ENCODE data around the gene KHDRBS2. TPM values are rescaled to one million over a fixed set of nuclear protein-coding genes. Genes with fewer than 3 reads are reported as not detected.

The KHDRBS2 gene
- polyA plus RNA-seq, 3 donors = 1.6 to 2.6 (median 1.6) TPM

GRCh38 chr6:62229231-62229630, 56.8 kb downstream of the KHDRBS2 start:
- DNase-seq (ENCODE audit: extremely low read depth in 1 of 11, low read depth in 9 of 11, low spot score in 4 of 11) = no peak

GRCh38 chr6:62217866-62218265, 68.2 kb downstream of the KHDRBS2 start:
- no peak for DNase-seq (ENCODE audit: extremely low read depth in 1 of 11, low read depth in 9 of 11, low spot score in 4 of 11)

GRCh38 chr6:62202078-62202477, 83.9 kb downstream of the KHDRBS2 start:
- DNase-seq (ENCODE audit: extremely low read depth in 1 of 11, low read depth in 9 of 11, low spot score in 4 of 11) = no peak

- no peak for DNase-seq (ENCODE audit: extremely low read depth in 1 of 11, low read depth in 9 of 11, low spot score in 4 of 11)
Observed at GRCh38 chr6:62192593-62192992, 93.4 kb downstream of the KHDRBS2 start.

- no peak for DNase-seq (ENCODE audit: extremely low read depth in 1 of 11, low read depth in 9 of 11, low spot score in 4 of 11)
Observed at GRCh38 chr6:62175195-62175594, 110.8 kb downstream of the KHDRBS2 start.

GRCh38 chr6:62174548-62174947, 111.5 kb downstream of the KHDRBS2 start:
- no peak for DNase-seq (ENCODE audit: extremely low read depth in 1 of 11, low read depth in 9 of 11, low spot score in 4 of 11)

GRCh38 chr6:62167736-62168135, 118.3 kb downstream of the KHDRBS2 start:
- no peak for DNase-seq (ENCODE audit: extremely low read depth in 1 of 11, low read depth in 9 of 11, low spot score in 4 of 11)

- DNase-seq (ENCODE audit: extremely low read depth in 1 of 11, low read depth in 9 of 11, low spot score in 4 of 11) = no peak
Observed at GRCh38 chr6:62162858-62163257, 123.2 kb downstream of the KHDRBS2 start.

GRCh38 chr6:62152796-62153195, 133.2 kb downstream of the KHDRBS2 start:
- DNase-seq (ENCODE audit: extremely low read depth in 1 of 11, low read depth in 9 of 11, low spot score in 4 of 11) = no peak

GRCh38 chr6:62150048-62150663, 135.9 kb downstream of the KHDRBS2 start:
- peak in 9 of 11 donors; percentile 1 to 17 (median 7) for DNase-seq (ENCODE audit: extremely low read depth in 1 of 11, low read depth in 9 of 11, low spot score in 4 of 11)

GRCh38 chr6:62146954-62147853, 138.8 kb downstream of the KHDRBS2 start:
- DNase-seq (ENCODE audit: extremely low read depth in 1 of 11, low read depth in 9 of 11, low spot score in 4 of 11) = peak in 1 of 11 donors; percentile 1

GRCh38 chr6:62129127-62129526, 156.9 kb downstream of the KHDRBS2 start:
- DNase-seq (ENCODE audit: extremely low read depth in 1 of 11, low read depth in 9 of 11, low spot score in 4 of 11) = no peak

GRCh38 chr6:62119401-62119800, 166.6 kb downstream of the KHDRBS2 start:
- no peak for DNase-seq (ENCODE audit: extremely low read depth in 1 of 11, low read depth in 9 of 11, low spot score in 4 of 11)

GRCh38 chr6:62103186-62103859, 182.7 kb downstream of the KHDRBS2 start:
- DNase-seq (ENCODE audit: extremely low read depth in 1 of 11, low read depth in 9 of 11, low spot score in 4 of 11) = no peak

- DNase-seq (ENCODE audit: extremely low read depth in 1 of 11, low read depth in 9 of 11, low spot score in 4 of 11) = no peak
Observed at GRCh38 chr6:62102387-62102786, 183.6 kb downstream of the KHDRBS2 start.

GRCh38 chr6:62090442-62091229, 195.4 kb downstream of the KHDRBS2 start:
- DNase-seq (ENCODE audit: extremely low read depth in 1 of 11, low read depth in 9 of 11, low spot score in 4 of 11) = no peak

GRCh38 chr6:62089781-62090180, 196.2 kb downstream of the KHDRBS2 start:
- DNase-seq (ENCODE audit: extremely low read depth in 1 of 11, low read depth in 9 of 11, low spot score in 4 of 11) = no peak

- DNase-seq (ENCODE audit: extremely low read depth in 1 of 11, low read depth in 9 of 11, low spot score in 4 of 11) = no peak
Observed at GRCh38 chr6:62086047-62086446, 200.0 kb downstream of the KHDRBS2 start.

- no peak for DNase-seq (ENCODE audit: extremely low read depth in 1 of 11, low read depth in 9 of 11, low spot score in 4 of 11)
Observed at GRCh38 chr6:62075869-62076268, 210.2 kb downstream of the KHDRBS2 start.

Data from renal cortex interstitium (tissue), 11 donors.